Measurements from ENCODE around the gene GPR107.

The GPR107 gene

GRCh38 chr9:130137081-130137640 lies 83.5 kb downstream of the GPR107 start:
- DNase-seq (ENCODE audit: low spot score): no peak

DNA sequence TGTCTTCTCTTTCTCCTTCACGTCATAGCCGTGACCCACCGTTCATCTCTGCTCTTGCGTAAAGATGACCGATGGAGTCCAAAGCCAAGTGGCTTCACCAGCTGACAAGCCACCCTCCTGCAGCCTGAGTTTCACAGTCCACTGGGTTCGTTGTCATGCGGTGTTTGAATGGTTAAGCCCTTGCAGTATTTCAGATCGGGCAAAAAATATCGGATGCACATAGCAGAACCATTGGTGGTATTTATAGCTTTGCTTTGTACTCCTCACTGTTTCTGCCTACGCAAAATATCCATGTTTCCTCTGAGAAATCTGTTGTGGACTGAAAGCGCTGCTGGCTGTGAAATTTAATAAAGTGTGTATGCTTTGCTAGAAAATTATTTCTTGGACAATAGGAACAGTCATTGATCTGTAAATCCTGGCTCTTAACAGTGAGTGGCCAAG lies 84.0 kb downstream of the GPR107 start:
- DNase-seq (ENCODE audit: low spot score): no peak

DNA sequence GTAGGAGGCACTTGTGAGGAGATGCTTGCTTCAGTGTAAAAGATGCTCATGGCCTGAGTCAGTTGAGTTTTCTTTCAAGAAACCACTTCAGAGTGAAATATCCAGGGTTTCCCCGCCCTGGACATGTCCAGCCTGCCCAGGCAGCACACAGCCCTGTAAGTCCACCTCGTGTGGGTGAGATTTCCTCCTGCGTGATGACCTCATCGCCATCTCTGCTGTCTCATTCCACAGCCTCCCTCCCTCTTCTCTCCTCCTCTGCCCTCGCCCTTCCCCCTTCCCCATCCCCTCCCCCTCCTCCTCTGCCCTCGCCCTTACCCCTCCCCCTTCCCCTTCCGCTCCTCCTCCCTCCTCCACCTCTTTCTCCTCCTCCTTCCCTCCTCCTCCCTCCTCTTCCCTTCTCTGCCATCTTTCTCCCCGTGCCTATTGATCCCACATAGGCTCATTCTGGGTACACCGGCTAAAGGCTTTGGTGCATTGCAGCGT lies 84.5 kb downstream of the GPR107 start:
- DNase-seq (ENCODE audit: low spot score): peak; percentile 48

DNA sequence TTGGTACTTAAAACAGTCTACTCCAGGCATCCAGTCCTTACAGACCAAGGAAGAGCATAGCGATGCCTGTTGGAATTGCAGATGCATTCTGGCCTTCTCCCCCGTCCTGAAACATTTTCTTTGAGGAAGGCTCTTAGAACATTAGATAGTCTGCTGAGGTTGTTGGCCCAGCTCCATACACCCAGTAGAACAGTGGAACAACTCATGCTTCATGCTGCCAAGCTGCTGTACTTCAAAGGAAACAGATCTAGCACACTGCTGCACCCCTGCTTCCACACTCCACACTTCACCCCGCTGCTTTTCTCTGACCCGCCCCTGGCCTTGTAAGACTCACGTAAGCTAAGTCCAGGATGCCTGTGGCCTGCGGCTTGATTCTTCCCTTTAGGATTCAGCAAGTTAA lies 85.1 kb downstream of the GPR107 start:
- peak; percentile 37 for DNase-seq (ENCODE audit: low spot score)

- DNase-seq (ENCODE audit: low spot score): no peak
Observed at GRCh38 chr9:130139251-130139650, 85.5 kb downstream of the GPR107 start.

DNA sequence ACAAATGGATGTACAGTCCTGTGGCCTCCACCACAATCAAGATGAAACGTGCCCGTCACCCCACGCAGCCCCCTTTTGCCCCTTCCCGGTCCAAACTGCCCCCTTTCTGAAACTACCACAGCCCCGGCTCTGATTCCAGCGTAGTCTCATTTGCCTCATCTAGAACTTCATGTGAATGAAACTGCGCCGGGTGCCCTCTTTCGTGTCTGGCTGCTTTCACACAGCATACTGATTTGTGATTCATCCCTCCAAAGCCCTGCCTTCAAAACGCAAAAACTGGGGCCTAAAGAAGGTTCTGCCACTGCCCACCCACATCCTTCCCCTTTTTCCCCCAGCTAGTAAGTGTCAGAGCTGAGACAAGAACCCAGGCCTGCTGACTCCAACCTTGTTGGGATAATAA lies 87.0 kb downstream of the GPR107 start:
- no peak for DNase-seq (ENCODE audit: low spot score)

DNA sequence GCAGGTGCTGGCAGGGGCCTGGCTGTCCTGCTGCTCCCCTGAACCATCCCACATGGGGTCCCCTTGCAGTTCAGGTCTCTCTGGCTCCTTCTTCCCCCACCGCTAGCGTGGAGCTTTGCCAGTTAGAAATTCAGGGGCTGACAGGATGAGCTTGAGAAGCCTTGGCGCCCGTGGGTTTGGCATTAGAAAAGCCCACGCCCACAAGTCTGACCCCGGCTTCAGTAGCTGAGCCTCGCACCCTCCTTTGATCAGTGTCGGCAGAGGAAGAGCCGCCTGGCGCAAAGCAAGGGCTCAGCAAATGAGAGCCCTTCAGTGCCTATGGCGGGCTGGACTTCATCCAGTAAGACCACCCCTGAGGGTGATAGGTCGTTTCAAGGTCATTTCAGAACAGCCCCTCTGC lies 88.3 kb downstream of the GPR107 start:
- no peak for DNase-seq (ENCODE audit: low spot score)

DNA sequence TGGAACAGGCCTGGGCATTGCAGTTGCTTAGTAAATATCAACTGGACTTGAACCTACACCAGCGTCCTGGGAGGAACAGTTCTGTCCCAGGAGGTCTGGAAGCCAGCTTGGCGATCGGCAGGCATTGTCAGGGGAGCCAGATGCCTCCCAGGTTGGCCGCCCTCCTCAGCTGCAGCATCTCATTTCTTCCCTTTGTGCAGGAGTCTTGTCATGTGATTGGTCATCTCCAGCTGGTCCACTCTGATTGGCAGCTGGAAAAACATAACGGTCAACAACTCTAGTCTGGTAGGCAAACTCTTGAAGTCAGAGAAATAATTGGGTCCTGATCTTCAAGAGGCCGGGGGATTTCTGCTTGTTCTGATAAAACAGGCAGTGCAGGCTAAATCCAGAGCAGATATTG lies 88.9 kb downstream of the GPR107 start:
- no peak for DNase-seq (ENCODE audit: low spot score)

- DNase-seq (ENCODE audit: low spot score): no peak
Observed at GRCh38 chr9:130143279-130143893, 89.7 kb downstream of the GPR107 start.

- no peak for DNase-seq (ENCODE audit: low spot score)
Observed at GRCh38 chr9:130143958-130144366, 90.3 kb downstream of the GPR107 start.

DNA sequence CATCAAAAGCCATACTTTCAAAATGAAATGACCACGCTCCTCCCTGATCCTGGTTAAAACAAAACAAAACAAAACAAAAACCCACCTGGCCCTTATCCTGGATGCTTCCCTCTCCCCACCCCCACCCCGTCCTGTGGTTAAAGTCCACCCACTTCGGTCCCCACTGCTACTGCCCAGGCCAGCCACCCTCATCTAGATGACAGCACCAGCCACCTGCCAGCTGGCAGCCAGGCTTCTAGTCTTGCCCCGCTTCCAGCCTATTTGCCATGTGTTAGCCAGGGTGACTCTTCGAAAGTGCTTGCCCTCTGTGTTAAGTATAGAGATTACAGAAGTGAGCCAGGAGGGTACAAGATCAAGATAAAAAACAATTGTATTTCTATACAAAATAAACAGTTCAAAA lies 91.0 kb downstream of the GPR107 start:
- DNase-seq (ENCODE audit: low spot score): no peak

- DNase-seq (ENCODE audit: low spot score): no peak
Observed at GRCh38 chr9:130145658-130146057, 92.0 kb downstream of the GPR107 start.

DNA sequence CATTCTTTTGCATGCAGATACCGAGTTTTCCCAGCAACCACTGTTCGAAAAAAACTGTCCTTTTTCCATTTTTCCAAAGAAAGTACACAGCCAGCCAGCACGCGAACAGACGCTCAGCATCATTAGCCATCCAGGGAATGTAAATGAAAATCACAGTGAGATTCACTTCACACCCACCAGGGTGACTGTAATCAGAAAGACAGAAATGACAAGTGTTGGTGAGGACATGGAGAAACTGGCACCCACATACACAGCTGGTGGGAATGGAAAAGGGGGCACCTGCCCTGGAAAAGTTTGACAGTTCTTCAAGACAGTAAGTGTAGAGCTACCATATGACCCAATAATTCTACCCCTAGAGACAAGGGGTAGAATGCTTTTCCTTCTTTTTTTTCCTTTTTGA lies 93.5 kb downstream of the GPR107 start:
- DNase-seq (ENCODE audit: low spot score): no peak

DNA sequence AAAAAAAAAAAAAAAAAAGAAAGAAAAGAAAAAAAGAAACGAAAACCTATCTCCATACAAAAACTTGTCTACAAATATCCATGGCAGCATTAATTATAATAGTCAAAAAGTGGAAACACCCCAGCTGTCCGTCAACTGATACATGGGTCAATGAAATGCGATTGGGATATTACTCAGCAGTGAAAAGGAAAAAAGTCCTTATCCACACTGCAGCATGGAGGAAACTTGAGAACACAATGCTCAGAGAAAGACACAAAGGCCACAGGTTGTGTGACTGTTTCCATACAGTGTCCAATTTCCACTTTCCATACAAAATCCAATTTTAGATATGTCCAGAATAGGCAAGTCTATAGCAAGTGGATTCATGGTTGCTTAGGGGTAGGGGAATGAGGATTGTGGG lies 94.2 kb downstream of the GPR107 start:
- DNase-seq (ENCODE audit: low spot score): no peak

- DNase-seq (ENCODE audit: low spot score): no peak
Observed at GRCh38 chr9:130149031-130149430, 95.3 kb downstream of the GPR107 start.

DNA sequence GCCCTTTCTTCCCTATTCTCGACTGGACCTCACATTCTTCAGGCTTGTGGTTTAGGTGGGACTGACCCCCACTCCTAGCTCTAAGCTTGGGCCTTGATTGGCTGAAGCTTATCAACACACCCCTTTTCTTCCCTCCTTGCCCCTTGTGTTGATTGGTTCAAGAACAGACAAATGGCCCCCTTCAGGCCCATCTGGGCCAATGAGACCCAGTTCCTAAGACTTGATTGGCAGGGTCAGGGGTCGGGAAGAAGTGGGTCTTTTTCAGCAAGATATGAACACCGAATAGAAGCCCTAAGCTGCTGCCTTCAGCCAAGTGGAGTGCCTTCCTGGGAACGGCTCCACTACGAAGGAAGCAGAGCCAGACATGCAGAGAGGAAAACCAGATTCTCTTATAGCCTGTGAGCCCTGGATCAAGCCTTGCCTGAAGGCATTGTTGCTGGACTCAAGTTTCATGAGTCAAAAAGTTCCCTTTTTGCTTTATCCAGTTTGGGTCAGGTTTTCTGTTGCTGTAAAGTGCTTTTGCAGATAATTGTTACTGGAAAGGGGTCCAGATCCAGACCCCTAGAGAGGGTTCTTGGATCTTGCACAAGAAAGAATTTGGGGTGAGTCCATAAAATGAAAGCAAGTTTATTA lies 96.1 kb downstream of the GPR107 start:
- no peak for DNase-seq (ENCODE audit: low spot score)

- DNase-seq (ENCODE audit: low spot score): peak; percentile 90
Observed at GRCh38 chr9:130150779-130151382, 97.2 kb downstream of the GPR107 start.

- no peak for DNase-seq (ENCODE audit: low spot score)
Observed at GRCh38 chr9:130154816-130155215, 101.1 kb downstream of the GPR107 start.

DNA sequence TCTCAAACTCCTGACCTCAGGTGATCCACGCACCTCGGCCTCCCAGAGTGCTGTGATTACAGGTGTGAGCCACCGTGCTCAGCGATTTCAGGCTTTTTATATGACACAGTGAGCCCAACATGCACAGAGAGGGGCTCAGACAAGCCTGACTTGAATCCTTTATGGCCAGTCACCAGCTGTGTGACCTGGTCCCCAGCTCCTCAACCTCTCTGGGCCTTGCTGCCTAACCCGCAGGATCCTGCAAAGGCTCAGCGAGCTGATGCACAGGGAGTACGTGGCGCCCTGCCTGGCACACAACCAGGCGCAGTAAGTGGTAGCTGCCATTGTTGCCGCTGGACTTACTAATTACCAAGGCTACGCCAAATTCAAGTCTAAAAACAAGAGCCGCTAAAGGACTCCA lies 101.9 kb downstream of the GPR107 start:
- no peak for DNase-seq (ENCODE audit: low spot score)

GRCh38 chr9:130156672-130157071 lies 103.0 kb downstream of the GPR107 start:
- no peak for DNase-seq (ENCODE audit: low spot score)

GRCh38 chr9:130157079-130157478 lies 103.4 kb downstream of the GPR107 start:
- no peak for DNase-seq (ENCODE audit: low spot score)

- DNase-seq (ENCODE audit: low spot score): no peak
Observed at GRCh38 chr9:130158001-130158400, 104.3 kb downstream of the GPR107 start.

DNA sequence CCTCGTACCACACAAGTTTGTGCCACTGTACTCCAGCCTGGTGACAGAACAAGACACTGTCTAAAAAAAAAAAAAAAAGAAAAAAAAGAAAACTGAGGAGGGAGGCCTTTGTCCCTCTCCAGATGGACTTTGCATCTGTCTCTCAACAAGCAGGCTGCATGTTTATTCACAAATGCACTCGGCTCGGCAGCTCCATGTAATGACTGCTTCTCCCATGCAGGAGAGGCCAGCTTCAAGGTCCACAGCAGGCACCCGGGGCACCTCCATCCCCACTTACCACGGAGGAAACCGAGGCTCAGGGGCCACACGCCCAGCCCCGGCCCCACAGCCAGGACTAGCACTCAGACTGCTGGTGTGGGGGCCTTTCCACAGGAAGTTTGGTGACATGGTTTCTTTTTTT lies 105.4 kb downstream of the GPR107 start:
- DNase-seq (ENCODE audit: low spot score): no peak

Measured in RKO (cell line).